OCI-M1 (cell line): Measurements from ENCODE around the gene CUX1.
A peak's percentile ranks its signal among the peaks of the same experiment; 100 is the strongest.
"Not testable (repeated sequence)": the region's sequence is repeated elsewhere in the genome, so short reads cannot be mapped to it uniquely, and the experiment has no call there.

Experiments
- DNase-seq: peaks from one replicate; lab custom pipeline; 2025; lab: John Stamatoyannopoulos, UW

CUX1 gene

DNA sequence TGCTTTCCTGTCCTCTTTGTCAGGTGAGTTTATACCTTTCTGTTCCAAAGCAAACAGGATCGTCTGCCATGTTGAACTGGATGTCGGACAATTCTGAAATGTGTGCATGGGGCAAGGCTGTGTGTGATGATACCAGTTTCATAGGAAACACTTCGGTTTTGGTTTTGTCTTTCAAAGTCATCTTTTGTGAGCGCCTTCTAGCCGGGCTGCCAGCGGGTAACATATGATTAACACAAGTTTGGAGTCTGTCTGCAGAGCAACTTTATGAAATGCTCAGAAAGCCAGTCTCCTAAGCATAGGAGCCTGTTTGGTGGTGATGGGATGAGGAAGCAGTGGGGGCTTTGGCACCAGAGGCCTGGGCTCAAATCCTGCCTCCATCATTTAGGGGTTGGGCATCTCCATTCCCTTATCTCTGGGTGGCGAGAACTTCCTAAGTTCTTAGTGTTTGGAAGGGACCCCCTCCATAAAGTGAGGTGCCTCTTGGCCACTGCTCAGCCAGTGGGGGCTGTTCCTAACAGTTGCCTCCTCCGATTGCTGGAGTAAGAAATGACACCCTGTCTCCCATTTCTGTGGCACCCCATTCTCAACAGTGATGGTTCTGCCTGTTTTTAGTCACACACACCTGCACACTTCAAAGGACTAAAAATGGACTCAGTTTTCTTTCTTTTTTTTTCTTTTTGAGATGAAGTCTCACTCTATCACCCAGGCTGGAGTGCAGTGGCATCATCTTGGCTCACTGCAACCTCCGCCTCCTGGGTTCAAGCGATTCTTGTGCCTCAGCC lies 36.8 kb downstream of the CUX1 start:
- no peak for DNase-seq

DNA sequence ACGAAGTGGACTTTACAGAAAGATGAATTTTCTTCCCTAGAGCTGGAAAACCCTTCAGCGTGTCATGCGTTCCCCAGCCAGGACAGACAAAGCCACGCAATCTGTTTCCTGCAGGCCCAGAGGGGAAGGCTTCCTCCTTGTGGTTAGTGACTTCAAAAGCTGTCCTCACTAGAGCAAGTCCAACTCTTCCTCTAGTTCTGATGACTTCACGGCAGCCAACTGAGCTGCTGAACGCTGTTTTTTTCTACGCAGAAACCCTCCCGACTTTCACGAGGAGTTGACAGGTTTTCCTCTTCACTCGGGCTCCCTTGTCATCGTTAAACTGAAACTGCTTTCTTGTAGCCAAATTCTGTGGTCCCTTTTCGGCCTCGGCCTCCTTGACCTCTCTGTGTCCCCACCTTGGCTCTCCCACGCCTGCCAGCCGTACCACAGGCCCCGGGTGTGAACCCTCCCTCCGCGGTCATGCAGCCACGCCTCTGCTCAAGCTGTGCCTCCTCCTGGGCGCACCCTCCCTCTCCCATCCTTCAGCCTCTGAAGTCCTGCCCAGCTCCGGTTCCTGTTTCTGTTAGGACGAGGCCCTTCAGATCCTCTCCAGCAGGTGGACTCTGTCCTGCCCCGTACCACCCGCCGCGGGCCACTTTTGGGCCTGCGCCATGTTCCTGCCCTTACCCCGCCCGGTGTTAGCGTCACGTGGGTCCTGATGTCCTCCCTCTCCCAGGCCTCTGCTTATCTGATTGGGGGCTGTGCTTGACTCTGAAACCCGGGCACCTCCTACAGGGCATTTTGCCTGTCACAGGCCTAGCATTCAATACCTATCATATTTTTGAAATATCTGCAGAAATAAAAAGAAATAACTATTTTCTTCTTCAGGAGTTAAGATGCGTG lies 39.3 kb downstream of the CUX1 start:
- DNase-seq: peak; percentile 97

DNA sequence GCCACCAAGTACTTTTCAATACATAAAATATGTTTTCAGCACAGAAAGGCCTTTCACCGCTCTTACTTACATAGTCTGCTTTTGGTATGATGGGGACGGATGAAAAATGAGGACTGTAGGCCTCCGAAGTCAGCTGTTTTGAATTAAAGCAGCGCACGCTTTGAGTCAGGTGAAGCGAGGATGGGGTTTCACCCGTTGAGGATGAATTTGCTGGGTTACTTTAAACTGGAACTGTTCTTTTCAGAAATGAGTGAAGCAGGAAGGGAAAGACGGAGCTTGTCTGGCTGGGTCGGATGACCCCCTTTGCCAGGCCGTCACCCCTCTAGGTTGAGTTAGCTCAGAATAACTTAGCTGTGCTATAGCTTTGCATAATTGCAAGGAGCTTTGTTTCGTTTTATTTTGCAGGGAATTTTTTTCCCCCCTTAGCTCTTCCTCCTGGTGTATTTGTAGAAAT lies 40.0 kb downstream of the CUX1 start:
- DNase-seq: no peak

DNA sequence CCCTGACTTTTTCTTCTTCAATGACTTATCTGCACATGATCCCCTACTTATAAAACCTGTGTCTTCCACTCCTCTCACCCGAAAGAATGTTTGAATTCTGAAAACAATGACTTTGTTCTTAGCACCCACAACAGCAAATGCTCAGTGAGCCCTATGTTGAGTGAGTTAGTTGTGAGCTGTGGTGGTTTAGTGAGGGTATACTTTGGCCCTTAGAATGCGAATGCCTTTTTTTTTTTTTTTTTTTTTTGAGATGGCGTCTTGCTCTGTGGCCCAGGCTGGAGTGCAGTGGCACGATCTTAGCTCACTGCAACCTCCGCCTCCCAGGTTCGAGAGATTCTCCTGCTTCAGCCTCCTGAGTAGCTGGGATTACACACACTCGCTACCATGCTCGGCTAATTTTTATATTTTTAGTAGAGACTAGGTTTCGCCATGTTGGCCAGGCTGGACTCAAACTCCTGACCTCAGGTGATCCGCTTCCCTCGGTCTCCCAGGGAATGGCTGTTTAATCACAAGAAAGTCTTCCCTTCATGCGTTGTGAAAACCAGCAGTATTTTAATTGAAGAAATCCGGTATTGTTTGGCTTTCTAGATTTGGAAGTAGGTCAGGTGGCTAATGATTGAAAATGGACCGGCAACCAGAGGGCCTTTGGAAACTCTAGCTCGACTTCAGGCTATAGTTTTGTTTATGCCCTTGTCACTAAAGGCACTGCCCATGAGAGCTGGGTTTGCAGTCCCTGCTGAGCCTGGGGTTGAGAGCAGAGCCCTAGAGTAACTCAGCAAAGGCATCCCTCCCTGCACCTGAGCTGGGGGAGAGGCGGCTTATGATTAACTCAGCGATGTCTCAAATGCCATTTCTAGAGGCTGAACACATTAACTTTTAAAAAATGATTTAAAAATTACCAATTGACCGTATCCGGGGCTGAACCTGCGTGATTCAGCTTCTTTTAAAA lies 41.3 kb downstream of the CUX1 start:
- no peak for DNase-seq

DNA sequence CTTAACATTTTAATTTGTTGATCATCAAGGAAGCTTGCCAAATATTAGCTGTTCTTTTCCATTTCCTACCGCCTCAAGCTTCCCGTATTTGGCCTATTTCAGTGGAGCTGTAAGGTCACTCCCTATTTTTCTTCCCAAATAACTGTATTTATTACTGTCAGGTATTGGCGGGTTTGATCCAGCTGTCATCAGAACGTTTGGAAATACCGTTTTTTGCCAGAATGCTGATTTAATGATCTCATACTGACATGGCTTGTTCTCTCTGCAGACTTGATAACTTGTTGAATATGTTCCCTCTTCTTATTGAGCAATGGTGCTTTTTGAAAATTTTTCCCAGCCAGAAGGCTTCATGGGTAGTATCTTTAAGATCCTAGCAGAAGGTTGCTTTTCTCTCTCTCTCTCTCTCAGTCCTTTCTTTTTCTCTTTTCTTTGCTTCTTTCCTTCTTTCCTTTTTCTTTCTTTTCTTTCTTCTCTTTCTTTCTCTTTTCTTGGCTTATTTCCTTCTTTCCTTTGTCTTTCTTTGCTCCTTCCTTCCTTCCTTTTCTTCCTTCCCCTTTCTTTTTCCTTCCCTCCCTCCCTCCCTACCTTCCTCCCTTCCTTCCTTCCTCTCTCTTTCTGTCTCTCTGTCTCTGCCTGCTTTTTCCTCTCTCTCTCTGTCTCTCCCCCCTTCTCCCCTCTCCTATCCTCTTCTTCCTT lies 42.1 kb downstream of the CUX1 start:
- no peak for DNase-seq

DNA sequence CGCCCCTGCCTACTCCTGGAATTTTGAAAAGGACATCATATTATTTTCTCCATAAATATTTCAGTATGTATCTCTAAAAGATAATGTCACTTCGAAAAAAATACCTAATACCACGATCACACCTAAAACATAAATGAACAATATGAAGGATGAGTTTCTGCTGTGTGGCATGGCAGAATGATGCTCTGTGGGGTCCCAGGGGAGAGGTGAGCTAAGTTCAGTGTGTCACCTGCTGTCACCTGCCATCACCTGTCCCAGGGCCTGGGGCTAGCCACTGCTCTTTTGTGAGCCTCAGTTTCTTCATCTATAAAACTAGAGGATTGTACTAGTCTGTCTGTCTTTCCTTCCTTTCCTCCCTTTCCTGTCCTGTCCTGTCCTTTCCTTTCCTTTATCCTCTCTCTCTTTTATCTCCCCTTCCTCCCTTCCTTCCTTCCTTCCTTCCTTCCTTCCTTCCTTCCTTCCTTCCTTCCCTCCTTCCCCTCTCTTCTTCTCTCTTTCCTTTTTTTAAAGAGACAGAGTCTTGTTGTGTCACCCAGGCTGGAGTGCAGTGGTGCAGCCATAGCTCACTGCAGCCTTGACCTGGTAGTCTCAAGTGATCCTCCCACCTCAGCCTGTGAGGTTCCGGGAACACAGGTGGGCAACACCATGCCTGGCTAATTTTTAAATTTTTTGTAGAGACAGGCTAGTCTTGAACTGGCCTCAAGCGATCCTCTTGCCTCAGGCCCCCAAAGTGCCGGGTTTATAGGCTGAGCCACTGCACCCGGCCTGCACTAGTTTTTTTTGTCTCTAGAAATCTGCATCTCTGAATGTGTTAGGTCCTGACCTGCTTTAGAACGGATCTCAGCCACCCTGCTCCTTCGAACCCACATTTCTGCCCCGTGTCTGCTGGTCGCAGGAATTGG lies 43.1 kb downstream of the CUX1 start:
- DNase-seq: no peak

DNA sequence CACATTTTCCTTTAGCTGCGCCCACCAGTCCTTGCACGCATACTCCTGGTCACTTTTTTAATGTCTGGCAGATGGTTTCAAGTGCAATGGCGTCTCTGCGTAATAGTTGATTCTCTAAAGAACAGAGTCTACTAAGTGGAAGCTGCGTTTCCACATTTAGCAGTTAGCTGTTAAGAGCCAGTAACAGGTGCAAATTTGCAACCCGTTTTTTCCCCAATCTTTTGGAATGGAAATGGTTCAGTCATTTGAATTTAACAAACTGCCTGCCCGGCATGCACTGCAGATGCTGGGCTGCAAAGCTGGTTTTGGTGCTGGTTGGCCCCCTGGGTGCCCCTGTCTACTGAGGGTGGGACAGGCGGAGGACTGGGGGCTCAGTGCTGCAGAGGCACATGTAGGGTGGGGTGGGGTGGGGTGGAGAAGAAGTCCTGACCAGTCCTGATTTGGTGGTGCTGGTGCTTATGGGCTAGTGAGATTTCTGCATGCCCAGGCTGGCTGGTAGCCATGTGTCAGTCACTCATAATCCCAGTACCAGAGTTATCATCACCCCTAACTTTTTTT lies 43.9 kb downstream of the CUX1 start:
- DNase-seq: no peak

DNA sequence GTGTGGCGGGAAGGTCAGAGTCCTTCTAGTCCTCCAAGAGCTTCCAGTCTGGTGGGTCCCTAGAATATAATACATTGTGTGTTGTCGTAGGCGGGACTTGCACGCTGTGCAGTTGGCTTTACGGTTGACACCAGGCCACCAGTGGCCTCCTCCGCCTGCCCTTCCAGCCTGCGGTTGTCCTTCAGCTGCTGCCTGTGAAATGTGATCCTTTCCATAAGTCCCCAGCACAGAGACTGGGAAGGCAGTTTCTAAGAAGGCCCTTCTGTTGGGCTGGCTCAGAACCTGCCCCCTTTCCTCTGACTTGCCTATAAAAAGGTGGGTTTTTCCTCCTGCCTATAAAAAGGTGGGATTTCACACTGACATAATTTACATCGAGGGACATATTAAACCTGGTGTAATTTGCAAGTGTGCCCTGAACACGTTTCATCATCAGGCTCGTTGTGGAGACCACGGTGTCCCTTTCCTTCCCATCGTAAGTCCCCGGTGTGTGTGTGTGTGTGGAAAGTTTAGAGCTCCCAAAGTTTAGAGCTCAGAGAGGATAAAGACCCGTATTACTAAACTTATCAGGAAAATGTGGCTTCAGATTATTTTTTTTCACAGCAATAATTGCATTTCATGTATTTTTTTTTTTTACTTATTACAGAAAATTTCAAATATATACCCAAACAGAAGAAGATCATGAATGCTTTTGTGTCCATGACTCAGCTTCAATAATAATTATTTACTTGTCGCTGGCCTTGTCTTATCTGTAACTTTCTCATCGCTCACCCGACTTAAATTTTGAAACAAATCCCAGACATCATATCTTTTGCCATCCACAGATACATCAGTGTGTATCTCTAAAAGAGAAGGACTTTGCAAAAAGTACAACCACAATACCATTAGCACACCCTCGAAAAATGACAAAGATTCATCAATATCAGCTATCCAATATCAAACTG lies 45.1 kb downstream of the CUX1 start:
- DNase-seq: no peak

DNA sequence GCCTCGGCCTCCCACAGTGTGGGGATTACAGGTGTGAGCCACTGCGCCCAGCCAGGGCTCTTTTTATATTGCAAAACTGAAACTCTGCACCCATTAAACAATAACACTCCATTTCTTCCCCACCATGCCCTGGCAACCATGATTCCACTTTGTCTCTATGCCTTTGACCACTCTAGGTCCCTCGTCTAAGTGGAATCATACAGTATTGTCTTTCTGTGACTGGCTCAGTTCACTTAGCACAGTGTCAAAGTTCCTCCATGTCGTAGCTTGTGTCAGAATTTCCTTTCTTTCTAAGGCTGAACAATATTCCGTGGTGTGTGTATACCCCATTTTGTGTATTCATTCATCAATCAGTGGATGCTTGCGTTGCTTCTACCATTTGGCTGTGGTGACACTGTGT lies 46.2 kb downstream of the CUX1 start:
- DNase-seq: no peak

DNA sequence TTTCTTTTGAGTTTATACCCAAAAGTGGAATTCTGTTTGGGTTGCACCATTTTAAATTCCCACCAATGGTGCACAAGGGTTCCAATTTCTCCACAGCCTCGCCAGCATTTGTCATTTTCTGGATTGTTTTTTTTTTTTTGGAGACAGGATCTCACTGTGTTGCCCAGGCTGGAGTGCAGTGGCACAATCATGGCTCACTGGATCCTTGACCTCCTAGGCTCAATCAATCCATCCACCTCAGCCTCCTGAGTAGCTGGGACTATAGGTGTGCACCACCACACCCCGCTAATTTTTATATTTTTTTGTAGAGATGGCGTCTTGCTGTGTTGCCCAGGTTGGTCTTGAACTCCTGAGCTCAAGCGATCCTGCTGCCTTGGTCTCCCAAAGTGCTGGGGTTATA lies 46.6 kb downstream of the CUX1 start:
- DNase-seq: no peak

DNA sequence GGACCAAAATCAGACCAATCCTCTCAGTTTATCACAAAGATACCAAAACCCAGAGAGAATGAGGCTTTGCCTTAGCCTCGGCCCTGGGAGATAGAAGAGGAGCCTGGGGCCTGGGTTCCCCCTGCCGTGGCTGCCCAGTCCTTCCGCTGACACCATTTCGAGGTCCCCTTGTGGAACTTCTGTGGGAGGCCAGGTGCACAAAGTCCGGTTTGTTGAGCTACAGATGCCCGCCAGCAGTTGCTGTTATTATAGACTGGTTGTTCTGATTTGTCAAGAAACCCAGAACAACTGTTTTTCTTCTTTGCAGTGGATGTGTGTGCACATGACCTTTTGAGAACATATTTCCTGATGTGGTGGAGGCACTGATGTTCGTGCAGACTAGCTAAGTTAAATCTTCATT lies 47.6 kb downstream of the CUX1 start:
- DNase-seq: no peak

DNA sequence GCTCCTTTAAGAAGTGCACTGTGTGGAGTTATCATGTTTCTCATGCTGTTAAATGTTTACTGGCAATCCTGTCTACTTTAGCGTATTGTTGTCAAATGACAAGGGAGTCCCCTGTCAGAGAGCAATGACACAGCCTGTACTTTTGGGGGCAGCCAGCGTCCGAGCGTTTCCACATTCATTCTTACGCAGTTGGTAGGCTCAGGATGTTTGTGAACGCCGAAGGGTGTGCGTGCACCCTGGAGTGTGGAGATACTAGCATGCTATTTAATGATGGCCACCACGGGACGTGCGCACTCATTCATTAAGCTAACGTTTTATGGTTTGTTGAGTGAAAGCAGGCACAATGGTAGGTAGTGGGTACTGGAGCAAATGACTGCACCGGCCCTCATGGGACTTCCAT lies 48.0 kb downstream of the CUX1 start:
- DNase-seq: no peak

DNA sequence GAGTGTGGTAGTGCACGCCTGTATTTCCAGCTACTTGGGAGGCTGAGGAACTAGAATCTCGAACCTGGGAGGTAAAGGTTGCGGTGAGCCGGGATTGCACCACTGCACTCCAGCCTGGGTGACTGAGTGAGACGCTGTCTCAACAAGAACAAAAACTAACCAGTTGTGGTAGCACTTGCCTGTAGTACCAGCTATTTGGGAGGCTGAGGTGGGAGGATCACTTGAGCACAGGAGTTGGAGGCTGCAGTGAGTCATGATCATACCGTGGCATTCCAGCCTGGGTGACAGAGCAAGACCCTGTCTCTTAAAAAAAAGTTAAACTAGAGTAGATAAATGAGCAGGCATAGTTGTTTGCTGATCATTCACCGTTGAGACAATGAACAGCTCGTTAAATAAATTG lies 48.9 kb downstream of the CUX1 start:
- no peak for DNase-seq

DNA sequence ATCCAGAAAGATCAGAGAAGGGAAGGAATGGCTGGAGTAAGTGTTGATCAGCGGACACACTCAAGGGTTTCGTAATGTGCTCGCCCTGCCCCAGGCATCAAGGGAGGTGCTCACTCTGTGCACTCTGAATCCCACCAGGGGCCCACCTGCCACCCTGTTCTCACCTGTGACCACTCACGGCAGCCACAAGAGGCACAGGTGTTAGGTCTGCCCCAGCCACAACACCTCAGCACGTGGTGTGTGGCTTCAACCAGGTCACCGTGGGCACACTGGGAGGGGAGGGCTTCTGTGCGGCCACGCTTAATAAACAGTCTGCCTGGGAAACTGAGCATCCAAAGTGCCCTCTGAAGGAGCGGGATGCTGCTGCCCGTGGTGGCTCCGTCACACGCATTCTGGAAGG lies 49.8 kb downstream of the CUX1 start:
- DNase-seq: no peak

DNA sequence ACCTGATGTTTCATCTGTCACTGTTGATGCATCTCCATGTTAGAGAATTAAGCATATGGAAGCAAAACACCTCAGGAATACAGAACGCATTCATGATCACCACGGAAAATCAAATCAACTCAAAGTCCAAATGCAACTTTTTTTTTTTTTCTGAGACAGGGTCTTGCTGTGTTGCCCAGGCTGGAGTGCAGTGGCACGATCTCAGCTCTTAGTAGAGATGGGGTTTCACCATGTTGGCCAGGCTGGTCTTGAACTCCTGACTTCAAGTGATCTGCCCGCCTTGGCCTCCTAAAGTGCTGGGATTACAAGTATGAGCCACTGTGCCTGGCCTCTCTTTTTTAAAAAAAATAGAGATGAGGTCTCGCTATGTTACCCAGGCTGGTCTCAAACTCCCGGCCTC lies 50.3 kb downstream of the CUX1 start:
- not testable (repeated sequence) for DNase-seq

DNA sequence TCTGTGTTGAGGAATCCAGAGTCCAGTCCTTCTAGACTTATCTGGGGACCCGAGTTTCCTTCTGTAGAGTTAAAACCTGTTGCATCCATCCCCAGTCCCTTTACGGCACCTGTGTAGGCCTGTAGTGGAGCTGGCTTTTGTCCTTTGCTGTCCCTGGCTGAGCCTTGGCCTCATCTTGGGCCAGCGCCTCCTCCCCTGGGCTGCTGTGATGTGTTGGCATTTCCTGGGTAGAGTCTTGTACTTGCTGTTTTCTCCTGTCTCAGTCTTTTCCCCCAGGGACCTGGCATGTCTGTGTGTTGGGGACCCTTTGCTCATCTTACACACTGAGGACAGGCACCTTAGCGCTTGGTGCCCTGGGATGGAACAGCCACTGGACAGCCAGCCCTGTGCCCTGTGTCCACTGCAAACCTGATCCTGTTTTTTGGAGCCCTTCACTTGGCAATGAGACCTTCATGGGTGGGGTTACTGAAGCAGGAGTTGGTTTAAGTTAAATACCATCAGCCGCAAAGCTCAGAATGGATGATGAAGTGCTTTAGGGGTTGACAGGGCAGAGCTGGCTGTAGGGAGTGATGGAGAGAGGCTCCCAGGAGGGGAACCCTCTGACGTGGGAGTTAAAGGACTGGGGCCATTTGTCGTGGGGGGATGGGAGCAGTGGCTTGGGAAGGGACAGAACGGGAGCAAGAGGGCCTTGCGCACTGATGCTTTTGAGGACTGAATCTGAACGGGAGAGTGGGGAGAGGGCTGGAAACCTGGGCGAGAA lies 50.9 kb downstream of the CUX1 start:
- no peak for DNase-seq

DNA sequence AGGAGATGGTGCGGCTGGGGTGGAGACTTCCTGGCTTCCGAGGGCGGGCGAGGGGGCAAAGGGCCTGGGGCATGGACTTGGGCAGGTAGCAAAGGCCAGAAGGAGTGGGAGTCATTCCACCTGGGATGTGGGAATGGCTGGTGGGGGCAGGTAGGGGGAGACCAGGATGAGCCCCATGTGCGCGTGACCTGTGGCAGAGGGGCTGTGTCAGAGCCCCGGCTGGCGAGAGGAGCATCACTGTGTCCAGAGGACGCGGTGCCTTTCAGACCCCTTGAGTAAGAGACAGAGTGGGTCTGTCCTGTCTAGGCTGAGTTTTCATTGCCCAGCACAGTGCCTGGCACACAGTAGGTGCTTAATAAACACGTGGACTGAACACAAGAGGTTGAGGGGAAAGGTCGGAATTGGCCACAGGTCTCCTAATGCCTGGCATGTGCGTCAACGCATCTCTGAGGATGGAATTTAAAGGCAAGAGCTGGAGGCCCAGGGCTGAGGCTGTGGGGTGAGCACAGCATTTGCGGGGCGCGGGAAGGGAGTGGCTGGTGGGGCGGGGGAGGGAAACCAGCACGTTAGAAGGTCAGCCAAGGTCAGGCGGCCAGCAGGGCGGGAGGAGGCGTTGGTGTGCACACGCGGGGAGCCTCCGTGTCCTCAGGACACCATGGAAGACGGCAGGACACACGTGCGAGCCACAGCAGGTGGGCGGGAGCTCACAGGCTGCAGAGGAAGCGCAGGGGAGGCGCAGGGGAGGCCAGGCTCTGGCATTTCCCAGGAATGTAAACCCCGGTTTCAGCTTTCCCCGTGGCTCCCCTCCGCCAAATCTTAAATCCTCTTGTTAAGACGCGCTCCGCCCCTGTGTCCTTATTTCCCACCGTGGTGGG lies 51.8 kb downstream of the CUX1 start:
- DNase-seq: no peak
